ENCODE measurements around the gene GTPBP3. TPM values are rescaled to one million over a fixed set of nuclear protein-coding genes. Genes with fewer than 3 reads are reported as not detected.
A peak's percentile ranks its signal among the peaks of the same experiment; 100 is the strongest.

The GTPBP3 gene
- total and polyA plus RNA-seq, 2 of the 8 experiments (the other 6 are each of a cell fraction or from before 2014, with no cell fraction given), result 30.4 to 56.0 TPM

DNA sequence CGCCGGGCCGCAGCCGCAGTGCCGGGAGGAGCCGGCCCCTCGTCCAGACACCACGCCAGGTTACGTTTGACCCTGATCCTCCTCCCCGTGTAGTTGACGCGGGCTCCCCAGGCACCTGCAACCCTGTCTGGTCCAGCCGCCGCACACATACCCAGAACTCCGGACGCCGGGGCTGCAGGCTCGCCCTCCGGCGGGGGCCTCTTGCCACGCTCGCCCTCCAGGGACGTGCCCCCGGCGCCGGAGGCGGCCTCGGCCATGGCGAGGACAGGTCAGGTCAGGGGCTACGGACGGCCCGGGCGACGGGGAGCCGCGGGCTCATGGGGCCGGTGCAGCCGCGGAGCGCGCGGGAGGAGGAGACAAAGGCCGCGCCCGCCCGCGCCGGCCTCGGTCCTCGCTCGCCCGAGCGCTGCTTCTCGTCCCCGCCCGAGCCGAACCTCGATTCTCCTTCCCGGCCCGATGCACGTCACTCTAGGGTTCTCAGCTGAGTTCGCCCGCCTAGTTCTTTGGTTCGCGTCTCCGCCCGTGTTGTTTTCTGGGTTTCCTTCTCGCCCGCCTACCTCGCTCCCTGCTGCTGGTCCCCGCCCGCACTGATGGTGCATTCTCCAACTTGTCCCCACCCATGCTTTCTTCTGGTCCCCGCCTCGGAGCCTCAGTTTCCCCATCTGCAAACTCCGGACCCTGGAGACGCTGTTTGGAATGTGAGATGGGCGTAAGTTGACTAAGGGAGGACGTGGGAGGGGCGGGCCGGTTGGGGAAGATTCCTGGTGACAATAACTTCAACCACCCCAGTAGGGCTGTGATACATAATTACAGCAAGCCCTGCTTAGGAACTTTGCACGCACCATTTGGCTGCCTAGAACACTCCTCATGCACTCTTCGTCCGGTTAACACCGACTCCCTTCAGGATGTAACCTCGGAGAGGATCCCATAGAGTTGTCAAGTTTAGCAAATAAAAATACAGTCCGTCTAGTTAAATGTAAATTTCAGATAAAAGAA is 2.6 kb upstream of the GTPBP3 start, which contains the start of gene ANO8 (continued):
- TF ChIP-seq JUND (IDR thresholded peaks at IDR 0.05; ENCODE audit: low read length) (peak; percentile 50; the same call in 1 of the 2 replicates), TAF1 (IDR thresholded peaks at IDR 0.05; ENCODE audit: low read depth, low read length) (peak; percentile 66), ASH2L (IDR thresholded peaks at IDR 0.05; ENCODE audit: low read length) (peak; percentile 79), KDM4A (IDR thresholded peaks at IDR 0.05; ENCODE audit: low read depth, low read length, severe bottlenecking) (peak; percentile 95), EP300 (IDR thresholded peaks at IDR 0.05; ENCODE audit: borderline replicate concordance in 1 of 2, low read depth in 2 of 2, low read length in 2 of 2) (no peak), SP1 (IDR thresholded peaks at IDR 0.05; ENCODE audit: low read depth, low read length) (peak; percentile 73), POLR2AphosphoS5 (IDR thresholded peaks at IDR 0.05; ENCODE audit: low read depth, low read length) (peak; percentile 26; the same call in 1 of the 2 replicates), CHD2 (IDR thresholded peaks at IDR 0.05; ENCODE audit: low read length) (peak; percentile 58; the same call in 1 of the 2 replicates), SP4 (IDR thresholded peaks at IDR 0.05; ENCODE audit: low read length) (no peak), PHF8 (conservative IDR thresholded peaks at IDR 0.05; ENCODE audit: low read depth, low read length) (peak; percentile 65; the same call in 1 of the 2 replicates), YY1 (IDR thresholded peaks at IDR 0.05; ENCODE audit: low read depth, low read length) (0 out of 2 replicates have a peak, but pooled peaks have one; percentile 19), RFX5 (IDR thresholded peaks at IDR 0.05; ENCODE audit: borderline replicate concordance, low read depth, low read length) (no peak)
- TF ChIP-seq, protein P1, sequence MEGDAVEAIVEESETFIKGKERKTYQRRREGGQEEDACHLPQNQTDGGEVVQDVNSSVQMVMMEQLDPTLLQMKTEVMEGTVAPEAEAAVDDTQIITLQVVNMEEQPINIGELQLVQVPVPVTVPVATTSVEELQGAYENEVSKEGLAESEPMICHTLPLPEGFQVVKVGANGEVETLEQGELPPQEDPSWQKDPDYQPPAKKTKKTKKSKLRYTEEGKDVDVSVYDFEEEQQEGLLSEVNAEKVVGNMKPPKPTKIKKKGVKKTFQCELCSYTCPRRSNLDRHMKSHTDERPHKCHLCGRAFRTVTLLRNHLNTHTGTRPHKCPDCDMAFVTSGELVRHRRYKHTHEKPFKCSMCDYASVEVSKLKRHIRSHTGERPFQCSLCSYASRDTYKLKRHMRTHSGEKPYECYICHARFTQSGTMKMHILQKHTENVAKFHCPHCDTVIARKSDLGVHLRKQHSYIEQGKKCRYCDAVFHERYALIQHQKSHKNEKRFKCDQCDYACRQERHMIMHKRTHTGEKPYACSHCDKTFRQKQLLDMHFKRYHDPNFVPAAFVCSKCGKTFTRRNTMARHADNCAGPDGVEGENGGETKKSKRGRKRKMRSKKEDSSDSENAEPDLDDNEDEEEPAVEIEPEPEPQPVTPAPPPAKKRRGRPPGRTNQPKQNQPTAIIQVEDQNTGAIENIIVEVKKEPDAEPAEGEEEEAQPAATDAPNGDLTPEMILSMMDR (IDR thresholded peaks at IDR 0.05; ENCODE audit: control extremely low read depth in 1 of 3, insufficient read depth in 1 of 3, low read depth in 1 of 3, low read length in 3 of 3), result no peak
